ENCODE measurements around the gene SCD5. TPM values are rescaled to one million over a fixed set of nuclear protein-coding genes. Genes with fewer than 3 reads are reported as not detected.

The SCD5 gene
- total and polyA plus RNA-seq, 2 of the 8 experiments (the other 6 are each of a cell fraction or from before 2014, with no cell fraction given): 0.92 to 1.2 TPM

GRCh38 chr4:82679531-82679930, 119.1 kb downstream of the SCD5 start:
- no peak overlapping the region for H3K4ac ChIP-seq (replicated peaks; ENCODE audit: insufficient read length, low read depth, low read length)
- no peak overlapping the region for H3K18ac ChIP-seq (ENCODE audit: extremely low read depth, low read length)
- no peak overlapping the region for H2BK20ac ChIP-seq (ENCODE audit: low read length)
- no peaks in the 10 kb centered on the region for H3K23me2 ChIP-seq (ENCODE audit: low read depth, low read length)
- no peak overlapping the region for H2BK120ac ChIP-seq (replicated peaks; ENCODE audit: low read depth, low read length)
- no peak overlapping the region for H3K9ac ChIP-seq (replicated peaks in 1 of 4; ENCODE audit: extremely low read depth in 1 of 4, low read depth in 3 of 4, low read length in 3 of 4)
- 52% methylated on average over 1 of the region's 1 CpG; no CpG with 5 or more reads in 1 of the 2 experiments for WGBS, 2 experiments (ENCODE audit: extremely low coverage in 1 of 2, insufficient coverage in 1 of 2, insufficient read length in 1 of 2, insufficient replicate concordance in 2 of 2, low coverage in 1 of 2, low lambda C conversion rate in 2 of 2, missing lambda C conversion rate in 1 of 2)
- H2AK5ac ChIP-seq (ENCODE audit: low read depth, low read length): no peak overlapping the region
- no peaks in the 10 kb centered on the region for H3K79me2 ChIP-seq (ENCODE audit: control insufficient read depth in 1 of 2, insufficient read depth in 2 of 2, low read length in 2 of 2)
- no peaks in the 10 kb centered on the region for H3K79me1 ChIP-seq (ENCODE audit: low read depth, low read length)
- no peaks in the 10 kb centered on the region for H3K9me3 ChIP-seq (ENCODE audit: insufficient read depth in 2 of 2, low read depth in 1 of 2, low read length in 1 of 2)
- no peak overlapping the region for H4K8ac ChIP-seq (ENCODE audit: extremely low read depth, insufficient read depth, low read length)
- TF ChIP-seq CTCF (IDR thresholded peaks at IDR 0.05; ENCODE audit: control extremely low read depth in 1 of 3, insufficient read depth in 1 of 3, low read depth in 1 of 3, low read length in 3 of 3): peak in 2 of 3 experiments; percentile 27; a peak in 2 of 4 replicates
- TF ChIP-seq GTF2F1 (IDR thresholded peaks at IDR 0.05; ENCODE audit: borderline replicate concordance, low read depth, low read length): no peak
- peak; percentile 26 to 40; a peak in 3 of 4 replicates for TF ChIP-seq RAD21 (IDR thresholded peaks at IDR 0.05 in 1 of 2, conservative IDR thresholded peaks at IDR 0.05 in 1 of 2; ENCODE audit: low read depth in 2 of 2, low read length in 2 of 2)
- no peak for TF ChIP-seq USF2 (IDR thresholded peaks at IDR 0.05; ENCODE audit: low read length)
- no peak for TF ChIP-seq RNF2 (IDR thresholded peaks at IDR 0.05; ENCODE audit: borderline replicate concordance, low read depth, low read length, missing control alignments, poor library complexity, severe bottlenecking)
- no peak for TF ChIP-seq POLR2A (IDR thresholded peaks at IDR 0.05; ENCODE audit: control extremely low read depth in 1 of 2, low read depth in 2 of 2, low read length in 2 of 2)
- TF ChIP-seq KDM4A (IDR thresholded peaks at IDR 0.05; ENCODE audit: low read depth, low read length, severe bottlenecking): no peak
- TF ChIP-seq CTBP2 (IDR thresholded peaks at IDR 0.05; ENCODE audit: borderline replicate concordance, insufficient read depth, insufficient read length, low read length): no peak
- no peak overlapping the region for H3K23ac ChIP-seq (ENCODE audit: insufficient read length)
- no peak overlapping the region for H3K14ac ChIP-seq (ENCODE audit: insufficient read length)
- H3K36me3 ChIP-seq (ENCODE audit: control insufficient read depth in 2 of 4, insufficient read depth in 4 of 4, low read length in 3 of 4): no peaks in the 10 kb centered on the region
- POLR2A ChIA-PET (ENCODE audit: partially characterized antibody): no interaction called here
- no peak overlapping the region for H2BK15ac ChIP-seq (ENCODE audit: low read length)
- no peak overlapping the region for H2BK5ac ChIP-seq (ENCODE audit: low read depth, low read length)
- no peak for FAIRE-seq
- CTCF ChIA-PET (ENCODE audit: partially characterized antibody): interaction anchor here (0.7 to 1.3 kb wide), 7 partner anchors 14 to 160 kb away, joined by 3 to 7 read pairs (median 3); no protein-coding TSS in a partner anchor
- no peak overlapping the region for H3K4me2 ChIP-seq (ENCODE audit: insufficient read depth in 1 of 2, low read depth in 2 of 2, low read length in 2 of 2)
- no peak overlapping the region for H4K91ac ChIP-seq (replicated peaks; ENCODE audit: insufficient read length, low read length)
- no peaks in the 10 kb centered on the region for H4K20me1 ChIP-seq (replicated peaks in 1 of 2; ENCODE audit: control insufficient read depth in 1 of 2, insufficient read depth in 2 of 2, low read length in 2 of 2)
- no peaks in the 10 kb centered on the region; a peak in 1 of 7 replicates for H3K4me1 ChIP-seq (replicated peaks in 1 of 4; ENCODE audit: control insufficient read depth in 3 of 4, insufficient read depth in 4 of 4, low read length in 3 of 4)
- H4K5ac ChIP-seq (ENCODE audit: insufficient read length, low read depth, low read length): no peak overlapping the region
- no peak overlapping the region for H3K56ac ChIP-seq (replicated peaks; ENCODE audit: insufficient read length, low read depth, low read length)
- no peak for DNase-seq (ENCODE audit: low read depth in 1 of 2, low spot score in 2 of 2)
- H3K27me3 ChIP-seq (replicated peaks in 1 of 4; ENCODE audit: control insufficient read depth in 3 of 4, extremely low read depth in 1 of 4, insufficient read depth in 3 of 4, low read length in 3 of 4): no peaks in the 10 kb centered on the region; a peak in 1 of 7 replicates
- no peak overlapping the region for H3K27ac ChIP-seq (ENCODE audit: low read depth, low read length)
- H3K4me3 ChIP-seq (ENCODE audit: extremely low read depth in 1 of 4, insufficient read depth in 2 of 4, low read depth in 3 of 4, low read length in 4 of 4): no peak overlapping the region
- H2BK12ac ChIP-seq (ENCODE audit: low read depth, low read length): no peak overlapping the region
- no peak overlapping the region for H2AFZ ChIP-seq (ENCODE audit: low read length)
